Transverse colon (tissue), 4 donors: ENCODE results near the gene TMEM144.

ENCODE experiments used
- CTCF ChIP-seq, 5 experiments: fragments of 200-600 bp in 3 of 5; fragments of 450-650 bp in 2 of 5; sonication (generic) in 3 of 5; IDR thresholded peaks; 1 replicate in 2 of 5; 2 replicates in 3 of 5; pipeline ENCODE4 v1.5.1; 2016 to 2017; ENCODE audit warnings: antibody characterized with exemption in 5 of 5, inconsistent platforms in 3 of 5, mild to moderate bottlenecking in 2 of 5, moderate library complexity in 1 of 5
- EP300 ChIP-seq: sonication (generic); formaldehyde crosslinking; IDR thresholded peaks from one replicate; pipeline ENCODE4 v1.6.1; 2017; ENCODE audit warnings: antibody characterized with exemption, low read depth
- POLR2A ChIP-seq: fragments of 450-650 bp; IDR thresholded peaks from one replicate; pipeline ENCODE4 v1.6.1; 2016; ENCODE audit warnings: antibody characterized with exemption, mild to moderate bottlenecking, moderate library complexity
- POLR2AphosphoS5 ChIP-seq, 3 donors: sonication (generic); formaldehyde crosslinking; IDR thresholded peaks; one replicate each; pipeline ENCODE4 v1.6.1; 2016; ENCODE audit warnings: antibody characterized with exemption in 3 of 3

DNA sequence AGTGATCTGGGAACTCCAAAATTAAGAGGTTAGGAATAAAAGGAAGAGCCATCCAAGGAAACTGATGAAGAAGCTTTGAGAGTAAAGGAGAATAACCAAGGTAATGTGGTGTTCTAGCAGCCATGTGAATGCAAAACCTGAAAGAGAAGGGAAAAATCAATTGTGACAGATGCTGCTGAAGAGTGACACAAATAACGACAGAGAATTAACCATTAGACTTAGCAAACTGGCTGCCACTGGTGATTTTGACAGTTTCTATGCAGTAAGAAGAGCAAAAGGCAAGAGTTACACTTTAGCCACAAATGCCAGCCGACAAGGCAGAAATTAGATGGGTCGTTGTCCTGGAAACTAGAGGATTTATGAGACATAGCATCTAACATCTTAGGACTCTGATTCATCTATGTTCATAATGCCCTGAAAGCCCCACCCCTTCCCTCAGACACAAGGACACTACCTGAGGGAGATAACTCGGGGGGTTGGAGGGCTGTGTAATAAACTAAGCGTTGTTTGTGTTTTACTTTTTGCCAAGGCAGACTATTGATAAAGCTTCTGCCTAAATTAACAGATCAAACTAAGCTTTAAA, 13.0 kb upstream of the TMEM144 start:
- TF ChIP-seq EP300, result no peak
- no peak for TF ChIP-seq POLR2A
- no peak for TF ChIP-seq CTCF (IDR thresholded peaks at IDR 0.05)
- TF ChIP-seq POLR2AphosphoS5 (IDR thresholded peaks at IDR 0.05), result no peak
